SW 1271 (cell line): ENCODE results near the gene PCNT.
"Not testable (repeated sequence)": the region's sequence is repeated elsewhere in the genome, so short reads cannot be mapped to it uniquely, and the experiment has no call there.

Source experiments
- DNase-seq, 2 experiments: peaks; one replicate each; lab custom pipeline; 2025; lab: John Stamatoyannopoulos, UW

Gene PCNT

DNA sequence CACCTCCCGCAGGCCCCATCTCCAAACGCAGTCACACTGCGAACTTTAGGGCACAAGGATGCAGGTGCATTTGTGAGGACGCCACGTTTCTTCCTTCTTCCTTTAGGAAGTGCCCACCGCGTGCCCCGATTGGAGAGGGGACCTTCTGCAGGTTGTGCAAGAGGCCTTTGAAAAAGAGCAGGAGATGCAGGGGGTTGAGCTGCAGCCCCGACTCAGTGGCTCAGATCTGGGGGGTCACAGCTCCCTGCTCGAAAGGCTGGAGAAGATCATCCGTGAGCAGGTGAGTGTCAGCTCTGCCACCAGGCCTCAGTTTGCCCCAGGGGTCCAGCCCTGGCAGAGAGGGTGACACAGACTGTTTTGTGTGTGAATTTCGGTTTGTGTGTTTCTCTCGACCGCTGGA lies 103.6 kb downstream of the PCNT start:
- DNase-seq: no peak

DNA sequence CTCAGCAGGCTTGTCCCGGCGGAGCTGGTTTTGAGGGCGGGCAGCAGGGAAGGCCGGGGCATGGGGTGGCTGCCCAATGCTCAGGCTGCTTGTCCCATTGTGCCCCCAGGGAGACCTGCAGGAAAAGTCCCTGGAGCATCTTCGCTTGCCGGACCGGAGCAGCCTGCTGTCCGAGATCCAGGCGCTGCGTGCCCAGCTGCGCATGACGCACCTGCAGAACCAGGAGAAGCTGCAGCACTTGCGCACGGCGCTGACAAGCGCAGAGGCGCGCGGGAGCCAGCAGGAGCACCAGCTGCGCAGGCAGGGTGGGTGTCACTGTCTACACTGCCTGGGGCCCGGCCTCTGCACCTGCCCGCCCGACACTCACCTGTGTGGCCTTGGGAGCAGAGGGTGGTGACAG lies 104.3 kb downstream of the PCNT start:
- no peak for DNase-seq

DNA sequence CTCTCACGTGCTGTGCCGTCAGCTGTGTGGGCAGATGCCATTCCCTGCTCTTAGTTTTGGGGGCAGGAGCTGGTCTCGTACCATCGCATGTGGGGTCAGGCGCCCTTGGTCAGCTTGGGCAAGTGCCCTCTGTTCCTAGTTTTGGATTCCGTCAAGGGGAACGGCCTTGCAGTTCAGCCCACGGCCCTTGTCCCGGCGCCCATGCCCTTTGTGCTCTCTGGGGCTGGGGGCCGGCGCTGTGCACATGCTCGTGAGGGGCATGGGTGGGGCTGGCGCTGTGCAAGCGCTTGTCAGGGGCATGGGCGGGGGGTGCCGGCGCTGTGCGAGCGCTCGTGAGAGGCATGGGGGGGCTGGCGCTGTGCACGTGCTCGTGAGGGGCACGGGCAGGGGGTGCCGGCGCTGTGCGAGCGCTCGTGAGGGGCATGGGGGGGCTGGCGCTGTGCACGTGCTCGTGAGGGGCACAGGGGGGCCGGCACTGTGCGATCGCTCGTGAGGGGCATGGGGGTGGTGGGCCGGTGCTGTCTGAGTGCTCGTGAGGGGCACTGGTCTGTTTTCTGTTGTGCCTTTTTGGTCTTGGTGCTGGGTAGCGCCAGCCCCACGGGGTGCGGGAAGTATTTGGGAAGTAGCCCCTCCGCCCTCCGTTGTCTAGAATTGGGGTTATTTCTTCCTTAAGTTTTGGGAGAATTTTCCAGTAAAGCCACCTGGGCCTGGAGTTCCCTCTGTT lies 105.2 kb downstream of the PCNT start:
- no peak for DNase-seq

DNA sequence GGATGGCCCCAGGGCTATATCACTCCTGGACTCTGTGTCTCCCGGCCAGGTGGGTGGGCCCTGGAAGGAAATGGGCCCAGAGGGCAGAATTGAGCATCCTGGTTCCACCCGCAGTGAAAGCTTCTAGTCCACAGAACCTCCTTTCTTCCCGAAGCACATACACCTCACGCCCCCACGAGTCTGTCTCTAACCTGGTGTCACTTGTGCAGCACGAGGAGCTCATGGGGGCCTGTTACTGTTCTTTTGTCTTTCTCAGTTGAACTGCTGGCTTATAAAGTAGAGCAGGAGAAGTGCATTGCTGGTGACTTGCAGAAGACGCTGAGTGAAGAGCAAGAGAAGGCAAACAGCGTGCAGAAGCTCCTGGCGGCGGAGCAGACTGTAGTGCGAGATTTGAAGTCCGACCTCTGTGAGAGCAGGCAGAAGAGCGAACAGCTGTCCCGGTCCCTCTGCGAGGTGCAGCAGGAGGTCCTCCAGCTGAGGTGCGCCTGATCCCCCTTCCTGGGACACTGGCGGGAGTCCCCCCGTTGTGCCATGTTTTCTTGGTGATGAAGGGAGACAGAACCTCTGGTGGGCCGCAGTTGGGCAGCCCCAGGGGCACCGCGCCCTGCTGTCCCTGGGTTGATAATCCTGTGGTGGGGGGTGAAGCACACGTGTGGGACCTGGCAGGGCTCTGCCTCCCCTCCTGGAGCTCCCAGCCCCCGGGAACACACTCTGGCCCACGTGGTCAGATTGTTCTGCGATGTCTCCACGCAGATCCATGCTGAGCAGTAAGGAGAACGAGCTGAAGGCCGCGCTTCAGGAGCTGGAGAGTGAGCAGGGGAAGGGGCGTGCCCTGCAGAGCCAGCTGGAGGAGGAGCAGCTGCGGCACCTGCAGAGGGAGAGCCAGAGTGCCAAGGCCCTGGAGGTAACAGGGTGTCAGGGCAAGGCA lies 106.1 kb downstream of the PCNT start:
- no peak for DNase-seq

DNA sequence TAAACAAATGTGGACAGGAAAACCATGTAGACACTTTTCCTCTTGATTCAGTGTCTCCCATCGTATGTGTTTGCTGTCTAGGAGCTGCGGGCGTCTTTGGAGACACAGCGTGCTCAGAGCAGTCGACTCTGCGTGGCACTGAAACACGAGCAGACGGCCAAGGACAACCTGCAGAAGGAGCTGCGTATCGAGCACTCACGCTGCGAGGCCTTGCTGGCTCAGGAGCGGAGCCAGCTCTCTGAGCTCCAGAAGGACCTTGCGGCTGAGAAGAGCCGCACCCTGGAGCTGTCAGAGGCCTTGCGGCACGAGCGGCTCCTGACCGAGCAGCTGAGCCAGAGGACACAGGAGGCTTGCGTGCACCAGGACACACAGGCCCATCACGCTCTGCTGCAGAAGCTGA lies 107.5 kb downstream of the PCNT start:
- no peak for DNase-seq

DNA sequence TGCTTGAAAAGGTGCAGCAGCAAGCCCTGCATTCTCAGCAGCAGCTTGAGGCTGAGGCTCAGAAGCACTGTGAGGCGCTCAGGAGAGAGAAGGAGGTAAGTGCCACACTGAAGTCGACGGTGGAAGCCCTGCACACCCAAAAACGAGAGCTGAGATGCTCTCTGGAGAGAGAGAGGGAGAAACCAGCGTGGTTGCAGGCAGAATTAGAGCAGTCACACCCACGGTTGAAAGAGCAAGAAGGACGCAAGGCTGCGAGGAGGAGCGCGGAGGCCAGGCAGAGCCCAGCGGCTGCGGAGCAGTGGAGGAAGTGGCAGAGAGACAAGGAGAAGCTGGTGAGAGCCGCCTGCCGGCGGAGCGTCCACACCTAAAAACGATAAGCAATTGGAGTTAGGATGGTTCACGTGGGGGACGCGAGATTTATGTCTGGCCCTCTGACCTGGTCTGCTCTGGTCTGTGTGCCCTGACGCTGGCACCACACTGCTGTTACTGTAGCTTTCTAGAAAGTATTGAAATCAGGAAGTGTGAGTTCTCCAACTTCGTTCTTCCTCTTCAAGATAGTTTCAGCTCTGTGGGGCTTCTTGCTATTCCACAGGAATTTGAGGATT lies 108.0 kb downstream of the PCNT start:
- no peak for DNase-seq

DNA sequence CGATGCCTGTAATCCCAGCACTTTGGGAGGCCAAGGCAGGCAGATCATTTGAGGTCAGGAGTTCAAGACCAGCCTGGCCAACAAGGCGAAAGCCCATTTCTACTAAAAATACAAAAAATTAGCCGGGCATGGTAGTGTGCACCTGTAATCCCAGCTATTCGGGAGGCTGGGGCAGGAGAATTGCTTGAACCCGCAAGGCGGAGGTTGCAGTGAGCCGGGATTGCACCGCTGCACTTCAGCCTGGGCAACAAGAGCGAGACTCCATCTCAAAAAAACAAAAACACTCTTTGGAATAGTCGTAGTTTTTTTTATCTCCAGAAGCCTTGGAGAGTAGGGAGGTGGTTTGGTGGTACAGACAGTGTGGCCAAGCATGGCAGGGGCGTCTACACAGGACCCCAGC lies 109.2 kb downstream of the PCNT start:
- not testable (repeated sequence) for DNase-seq

DNA sequence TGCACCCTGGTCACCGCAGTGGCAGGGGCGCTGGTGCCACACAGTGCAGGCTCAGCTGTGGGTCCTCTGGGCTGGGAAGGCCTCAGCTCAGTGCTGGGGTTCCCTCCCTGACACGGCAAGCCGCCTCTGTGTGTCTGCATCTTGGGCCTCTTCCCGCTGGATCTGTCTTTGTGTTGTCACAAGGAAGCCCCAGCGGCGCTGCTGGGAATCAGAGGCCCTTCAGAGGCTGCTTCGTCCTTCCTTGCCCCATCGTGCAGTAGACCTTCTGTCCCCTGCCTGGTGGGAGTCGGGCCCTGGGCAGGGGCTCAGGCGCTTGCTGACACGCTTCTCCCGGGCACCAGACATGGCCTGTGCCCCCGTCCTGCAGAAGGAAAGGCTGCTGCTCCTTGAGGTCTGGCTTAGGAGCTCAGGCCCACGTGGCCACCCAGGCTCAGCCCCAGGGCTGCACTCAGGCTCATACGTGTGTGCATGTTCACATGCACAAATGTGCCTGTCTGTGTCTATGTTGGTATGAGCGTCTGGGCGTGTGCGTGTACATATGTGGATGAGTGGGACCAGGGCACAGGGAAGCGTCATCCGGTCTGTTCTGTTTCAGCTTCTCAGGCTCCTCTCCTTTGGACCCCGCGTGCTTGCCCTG lies 110.5 kb downstream of the PCNT start:
- no peak for DNase-seq

DNA sequence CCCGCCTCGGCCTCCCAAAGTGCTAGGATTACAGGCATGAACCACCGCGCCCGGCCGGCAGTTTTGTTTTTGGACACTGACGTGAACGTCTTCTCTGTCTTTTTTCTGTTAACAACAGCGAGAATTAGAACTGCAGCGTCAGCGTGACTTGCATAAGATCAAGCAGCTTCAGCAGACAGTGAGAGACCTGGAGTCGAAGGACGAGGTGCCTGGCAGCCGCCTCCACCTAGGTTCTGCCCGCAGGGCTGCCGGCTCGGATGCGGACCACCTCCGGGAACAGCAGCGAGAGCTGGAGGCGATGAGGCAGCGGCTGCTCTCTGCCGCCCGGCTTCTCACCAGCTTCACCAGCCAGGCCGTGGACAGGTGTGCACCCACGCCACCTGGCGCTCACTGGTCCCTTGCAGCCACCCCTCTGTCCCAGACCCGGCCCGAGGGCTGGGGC lies 111.9 kb downstream of the PCNT start:
- DNase-seq: no peak

DNA sequence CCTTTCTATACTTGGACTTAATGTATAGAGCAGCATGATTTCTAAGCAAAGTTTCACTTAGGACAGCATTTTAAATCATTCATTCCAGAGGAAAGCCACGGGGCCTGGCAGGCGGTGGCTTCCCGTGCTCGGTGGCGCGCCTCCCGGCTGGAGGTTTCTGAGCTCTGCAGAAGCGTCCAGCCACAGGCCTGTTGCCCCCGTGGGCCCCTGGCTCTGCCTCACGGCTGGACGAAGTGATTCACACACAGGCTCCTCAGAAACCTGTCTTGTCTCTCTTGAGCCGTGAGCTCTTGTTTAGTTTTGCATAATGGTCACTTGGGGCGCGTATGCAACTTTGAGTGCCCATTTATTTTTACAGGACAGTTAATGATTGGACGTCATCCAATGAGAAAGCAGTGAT lies 112.7 kb downstream of the PCNT start:
- no peak for DNase-seq

DNA sequence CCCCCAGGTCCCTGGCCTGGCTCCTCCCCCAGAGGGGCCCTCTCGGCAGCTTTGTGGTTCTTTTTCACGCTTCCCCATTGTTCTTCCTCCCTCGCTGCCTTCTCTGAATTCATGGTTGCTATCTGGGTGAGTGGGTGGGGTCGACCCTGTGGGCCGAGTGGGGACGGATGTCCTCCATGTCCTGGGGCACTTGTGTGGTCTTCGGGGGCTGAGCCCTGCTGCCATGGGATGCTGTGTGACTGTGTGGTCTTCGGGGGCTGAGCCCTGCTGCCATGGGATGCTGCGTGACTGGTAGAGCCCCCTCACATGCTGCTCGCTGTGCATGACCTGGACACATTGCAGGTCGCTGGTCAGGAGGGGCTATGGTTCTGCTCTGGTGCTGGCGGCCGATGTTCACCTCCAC lies 113.1 kb downstream of the PCNT start:
- DNase-seq: no peak

DNA sequence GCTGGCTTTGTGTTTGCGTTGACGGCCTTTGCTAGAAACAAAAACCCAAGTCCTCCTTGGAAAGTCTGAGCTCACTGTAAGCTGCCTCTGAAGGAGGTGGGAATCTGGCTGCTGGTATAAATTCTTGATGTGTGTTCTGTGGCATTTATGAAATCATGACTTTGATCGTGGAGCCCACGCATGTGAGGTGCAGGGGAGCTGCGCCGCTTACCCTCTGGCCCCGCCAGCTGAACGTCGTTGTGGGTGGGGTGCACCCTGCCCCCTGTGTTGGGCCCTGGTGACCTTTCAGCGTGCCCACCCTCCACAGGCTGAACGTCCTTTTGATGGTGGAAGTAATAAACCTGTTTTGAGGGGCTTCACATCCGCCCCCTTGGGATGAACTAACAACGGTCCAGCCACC lies 113.6 kb downstream of the PCNT start:
- no peak for DNase-seq

DNA sequence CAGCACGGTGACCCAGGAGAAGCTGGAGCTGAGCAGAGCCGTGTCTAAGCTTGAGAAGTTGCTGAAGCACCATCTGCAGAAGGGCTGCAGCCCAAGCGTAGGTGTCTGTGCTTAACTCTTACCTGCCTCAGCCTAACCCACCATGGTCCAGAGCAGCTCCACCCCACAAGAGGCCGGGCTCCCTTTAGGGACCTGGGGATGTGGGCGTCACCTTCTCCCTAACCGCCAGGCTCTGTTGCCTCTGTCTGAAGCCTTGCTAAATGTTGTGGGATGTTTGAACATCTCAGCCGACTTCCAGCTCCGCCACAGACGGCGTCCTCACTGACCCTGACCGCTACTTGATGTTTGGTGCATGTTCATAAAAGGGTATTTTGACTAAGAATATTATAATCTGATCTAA lies 114.3 kb downstream of the PCNT start:
- no peak for DNase-seq

DNA sequence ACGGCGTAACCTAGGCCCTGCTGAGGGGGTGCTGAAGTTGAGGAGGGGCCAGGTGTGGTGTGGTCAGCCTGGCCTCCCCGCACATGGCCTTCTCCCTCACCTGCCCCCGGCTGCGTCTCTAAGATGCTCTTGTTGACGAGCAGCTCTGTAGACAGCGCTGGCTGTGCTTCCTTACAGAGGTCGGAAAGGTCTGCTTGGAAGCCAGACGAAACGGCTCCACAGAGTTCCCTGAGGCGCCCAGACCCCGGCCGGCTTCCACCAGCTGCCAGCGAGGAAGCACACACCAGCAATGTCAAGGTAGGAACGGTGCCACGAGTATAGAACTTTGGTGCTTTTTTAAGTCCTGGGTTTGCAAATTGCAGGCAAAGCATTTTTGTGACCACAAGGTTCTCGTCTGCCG lies 116.0 kb downstream of the PCNT start:
- DNase-seq: no peak

DNA sequence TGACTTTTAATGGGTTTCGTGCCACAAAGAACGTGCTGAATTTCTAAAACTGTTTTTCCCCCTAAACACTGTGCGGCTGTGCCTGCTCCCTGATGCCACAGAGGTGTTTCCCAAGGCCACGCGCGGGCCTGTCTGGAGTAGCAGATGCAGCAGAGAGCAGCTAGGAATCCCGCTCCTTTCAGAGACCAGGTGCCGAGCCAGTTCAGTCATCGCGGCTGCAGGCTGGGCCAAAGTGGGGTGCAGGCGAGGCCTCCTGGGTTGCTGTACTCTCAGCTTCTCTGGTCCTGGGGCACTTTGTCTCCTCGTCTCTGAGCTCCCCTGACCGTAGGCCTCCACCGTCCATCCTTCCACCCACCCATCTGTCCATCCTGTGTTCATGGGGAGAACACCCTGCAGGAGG lies 117.4 kb downstream of the PCNT start:
- DNase-seq: no peak

DNA sequence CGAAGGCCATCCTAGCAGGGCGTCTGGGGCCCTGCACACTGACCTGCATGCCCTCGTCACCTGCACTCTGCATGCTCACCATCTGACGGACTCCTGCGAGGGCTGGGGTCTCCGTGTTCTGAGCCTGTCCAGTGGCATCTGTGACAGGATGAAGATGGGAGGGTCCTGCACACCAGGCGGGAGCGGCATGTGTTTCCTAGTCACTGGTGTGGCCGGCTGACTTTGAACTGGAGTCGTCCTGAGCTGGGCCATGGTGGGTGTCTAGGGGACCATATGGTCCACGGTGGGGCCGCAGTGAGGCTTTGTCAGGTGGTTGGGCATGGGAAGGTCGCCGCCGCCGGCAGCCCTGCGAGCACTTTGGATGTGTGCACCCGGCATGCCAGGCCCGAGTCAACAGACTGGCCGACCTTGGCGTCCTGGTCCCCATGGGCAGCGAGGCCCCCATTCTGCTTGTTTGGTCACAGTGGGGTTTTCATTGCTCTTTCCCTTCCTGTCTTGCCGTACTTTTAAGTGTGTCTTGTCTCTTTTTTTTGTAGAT lies 118.1 kb downstream of the PCNT start:
- DNase-seq: no peak

DNA sequence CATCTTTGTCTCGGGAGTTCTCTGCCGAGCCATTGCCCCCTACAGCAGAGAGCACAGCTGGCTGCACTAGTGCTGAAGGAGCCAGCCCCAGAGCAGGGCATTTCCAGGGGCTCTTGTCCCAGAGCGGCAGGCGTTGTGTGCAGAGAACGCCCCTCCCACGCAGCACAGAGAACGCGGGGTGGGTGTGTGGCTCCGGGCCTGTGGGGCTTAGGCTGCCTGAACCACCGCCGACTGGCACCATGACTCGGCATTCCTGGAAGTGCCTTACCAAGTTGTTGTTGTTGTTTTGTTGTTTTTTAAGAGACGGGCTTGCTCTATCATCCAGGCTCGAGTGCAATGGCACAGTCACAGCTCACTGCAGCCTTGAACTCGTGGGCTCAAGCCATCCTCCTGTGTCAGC lies 119.0 kb downstream of the PCNT start:
- DNase-seq: no peak

DNA sequence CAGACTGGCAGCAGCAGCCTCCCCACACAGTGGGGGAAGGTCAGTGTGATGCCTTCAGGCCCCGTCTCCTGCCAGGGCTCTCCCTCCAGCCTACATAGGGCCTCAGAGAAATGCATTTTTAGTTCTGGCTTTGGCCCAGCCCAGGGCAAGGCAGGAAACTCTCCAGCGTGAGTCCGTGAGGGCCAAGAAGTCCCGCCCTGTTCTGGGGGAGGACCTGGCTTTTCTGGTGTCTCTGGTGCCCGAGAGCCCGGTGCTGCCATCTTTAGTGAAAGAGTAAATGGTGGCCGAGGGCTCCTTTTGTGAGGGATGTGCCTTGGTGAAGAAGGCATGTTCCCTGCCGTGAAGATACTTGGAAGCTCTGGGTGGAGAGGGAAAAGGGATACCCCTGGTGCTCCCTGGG lies 120.0 kb downstream of the PCNT start:
- DNase-seq: no peak

DNA sequence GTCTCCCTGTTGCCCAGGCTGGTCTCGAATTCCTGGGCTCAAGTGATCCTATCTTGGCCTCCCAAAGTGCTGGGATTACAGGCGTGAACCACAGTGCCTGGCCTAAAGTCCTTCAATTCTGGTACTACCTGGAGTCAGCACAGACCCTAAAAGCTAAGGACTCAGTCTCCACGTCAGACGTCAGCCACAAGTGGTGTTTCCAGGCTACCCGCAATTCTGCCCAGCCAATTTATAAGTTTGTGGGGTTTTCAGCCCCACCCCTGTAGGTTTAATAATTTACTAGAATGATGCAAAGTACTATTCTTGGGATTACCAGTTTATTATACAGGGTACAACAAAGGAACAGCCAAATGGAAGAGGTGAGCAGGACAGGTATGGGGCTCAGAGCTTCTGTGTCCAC lies 124.2 kb downstream of the PCNT start:
- no peak for DNase-seq

DNA sequence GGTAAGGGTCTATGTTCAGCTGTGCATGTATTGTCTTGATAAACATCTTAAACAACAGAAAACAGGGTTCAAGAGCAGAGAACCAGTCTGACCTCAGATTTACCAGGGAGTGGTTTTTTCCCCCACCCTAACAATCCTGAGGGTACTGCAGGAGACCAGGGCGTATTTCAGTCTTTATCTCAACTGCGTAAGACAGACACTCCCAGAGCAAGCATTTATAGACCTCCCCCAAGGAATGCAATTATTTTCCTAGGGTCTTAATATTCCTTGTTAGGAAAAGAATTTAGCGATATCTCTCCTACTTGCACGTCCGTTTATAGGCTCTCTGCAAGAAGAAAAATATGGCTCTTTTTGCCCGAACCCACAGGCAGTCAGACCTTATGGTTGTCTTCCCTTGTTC lies 124.9 kb downstream of the PCNT start:
- not testable (repeated sequence) for DNase-seq

DNA sequence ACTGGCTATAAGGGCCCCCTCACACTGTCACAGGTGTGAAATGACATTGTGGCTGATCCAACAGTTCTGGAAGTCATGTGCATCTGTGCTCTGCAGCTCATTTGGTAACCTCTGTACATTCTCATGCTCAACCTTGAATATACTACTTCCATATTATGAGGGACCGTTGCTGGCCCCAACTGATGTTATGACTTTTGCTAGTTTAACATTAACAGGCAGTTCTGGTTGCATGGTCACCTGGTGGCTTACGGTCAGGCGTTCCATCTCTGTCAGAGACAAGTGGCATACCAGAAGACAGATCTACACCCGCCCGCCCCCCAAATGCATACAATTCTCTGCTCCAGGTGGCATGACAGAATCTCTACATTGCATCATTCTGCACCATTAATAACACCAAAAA lies 128.8 kb downstream of the PCNT start:
- DNase-seq: no peak

DNA sequence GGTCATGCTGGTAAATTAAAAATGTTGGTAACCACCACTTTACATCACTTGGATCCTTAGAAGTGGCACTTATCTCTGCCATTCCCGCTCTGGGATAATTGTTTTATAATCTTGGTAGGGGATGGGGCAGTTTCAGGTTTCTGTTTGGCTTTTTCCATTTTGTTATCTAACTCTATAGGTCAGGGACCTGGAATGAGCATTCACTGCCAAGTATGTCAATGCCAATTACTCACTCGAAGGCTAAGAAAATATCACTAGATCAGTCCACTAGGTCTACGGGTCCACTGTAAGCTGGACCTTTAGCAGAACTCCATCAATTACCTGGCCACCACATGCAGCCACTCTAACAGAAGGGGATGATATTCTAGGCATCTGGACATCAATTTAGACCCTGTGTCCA lies 130.2 kb downstream of the PCNT start:
- no peak for DNase-seq
